ENCODE results near the gene CAD. TPM values are rescaled to one million over a fixed set of nuclear protein-coding genes. Genes with fewer than 3 reads are reported as not detected.
"Not testable (repeated sequence)": the region's sequence is repeated elsewhere in the genome, so short reads cannot be mapped to it uniquely, and the experiment has no call there.

Gene CAD
- total RNA-seq, 1 experiment from 2014 or later, result 114 TPM

DNA sequence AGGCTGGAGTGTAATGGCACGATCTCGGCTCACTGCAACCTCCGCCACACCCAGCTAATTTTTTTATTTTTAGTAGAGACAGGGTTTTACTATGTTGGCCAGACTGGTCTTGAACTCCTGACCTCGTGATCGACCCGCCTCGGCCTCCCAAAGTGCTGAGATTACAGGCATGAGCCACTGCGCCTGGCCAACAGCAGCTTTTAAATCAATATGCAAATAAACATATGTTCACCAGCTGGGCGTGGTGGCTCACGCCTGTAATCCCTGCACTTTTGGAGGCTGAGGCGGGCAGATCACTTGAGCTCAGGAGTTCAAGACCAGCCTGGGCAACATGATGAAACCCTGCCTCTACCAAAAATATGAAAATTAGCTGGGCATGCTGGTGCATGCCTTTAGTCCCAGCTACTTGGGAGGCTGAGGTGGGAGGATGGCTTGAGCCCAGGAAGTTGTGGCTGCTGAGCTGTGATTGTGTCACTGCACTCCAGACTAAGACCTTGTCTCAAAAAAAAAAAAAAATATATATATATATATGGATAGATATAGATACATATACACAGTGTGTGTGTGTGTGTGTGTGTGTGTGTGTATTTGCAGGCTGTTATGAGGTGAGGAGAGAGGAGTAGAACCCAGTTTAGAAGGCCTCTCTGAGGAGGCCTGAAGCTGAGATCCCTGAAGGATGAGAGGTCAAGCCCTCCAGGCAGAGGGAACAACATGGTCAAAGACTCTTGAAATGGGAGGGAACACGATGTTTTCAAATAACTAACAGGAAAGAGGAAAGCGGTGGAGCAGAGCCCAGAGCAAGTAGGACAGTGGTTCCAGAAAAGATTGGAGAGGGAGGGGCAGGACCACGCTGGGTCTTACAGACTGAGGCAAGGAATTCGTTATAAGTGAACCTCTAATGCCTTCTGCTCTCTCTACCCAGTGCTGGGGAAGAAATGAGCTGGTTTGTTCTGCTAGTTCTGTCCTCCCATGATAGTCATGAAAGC lies 55.7 kb downstream of the CAD start:
- RAD21 ChIA-PET (ENCODE audit: low non-redundant PET in 1 of 2, low total read pairs in 2 of 2, uncharacterized antibody in 2 of 2, unreplicated experiment in 2 of 2), result interaction anchor here in 1 of 2 experiments (0.7 kb wide), 1 partner anchor 219 kb away, joined by 3 read pairs; no protein-coding TSS in a partner anchor
- H2AFZ ChIP-seq (ENCODE audit: low read depth, low read length, poor library complexity, severe bottlenecking); H3K4me3 ChIP-seq (replicated peaks in 1 of 2; ENCODE audit: low read depth in 1 of 2, low read length in 2 of 2); H3K79me2 ChIP-seq (ENCODE audit: insufficient read depth, low read length); H3K9ac ChIP-seq (ENCODE audit: low read length); intact Hi-C loops (cut with micrococcal nuclease); ATAC-seq; H3K4me2 ChIP-seq (ENCODE audit: low read length); H3K27ac ChIP-seq (ENCODE audit: low read depth, low read length); H3K9me2 ChIP-seq (ENCODE audit: insufficient read depth); H3K9me3 ChIP-seq (ENCODE audit: control insufficient read depth in 1 of 2, insufficient read depth in 1 of 2, low read depth in 1 of 2, low read length in 2 of 2); H4K20me1 ChIP-seq (ENCODE audit: insufficient read depth); H3K4me1 ChIP-seq (ENCODE audit: control insufficient read depth in 1 of 2, insufficient read depth in 2 of 2, low read length in 2 of 2); CTCF ChIA-PET; H3K27me3 ChIP-seq (ENCODE audit: insufficient read depth, low read length); H3K36me3 ChIP-seq (ENCODE audit: control insufficient read depth in 1 of 2, insufficient read depth in 2 of 2, low read length in 2 of 2); DNase-seq (ENCODE audit: low read depth, low spot score); BruUV-seq (replicated peaks): not testable (repeated sequence)
- POLR2A ChIA-PET, result interaction anchor here (1.8 kb wide), 1 partner anchor 9 kb away, joined by 6 read pairs; the partner anchor contains the start of gene SLC30A3

DNA sequence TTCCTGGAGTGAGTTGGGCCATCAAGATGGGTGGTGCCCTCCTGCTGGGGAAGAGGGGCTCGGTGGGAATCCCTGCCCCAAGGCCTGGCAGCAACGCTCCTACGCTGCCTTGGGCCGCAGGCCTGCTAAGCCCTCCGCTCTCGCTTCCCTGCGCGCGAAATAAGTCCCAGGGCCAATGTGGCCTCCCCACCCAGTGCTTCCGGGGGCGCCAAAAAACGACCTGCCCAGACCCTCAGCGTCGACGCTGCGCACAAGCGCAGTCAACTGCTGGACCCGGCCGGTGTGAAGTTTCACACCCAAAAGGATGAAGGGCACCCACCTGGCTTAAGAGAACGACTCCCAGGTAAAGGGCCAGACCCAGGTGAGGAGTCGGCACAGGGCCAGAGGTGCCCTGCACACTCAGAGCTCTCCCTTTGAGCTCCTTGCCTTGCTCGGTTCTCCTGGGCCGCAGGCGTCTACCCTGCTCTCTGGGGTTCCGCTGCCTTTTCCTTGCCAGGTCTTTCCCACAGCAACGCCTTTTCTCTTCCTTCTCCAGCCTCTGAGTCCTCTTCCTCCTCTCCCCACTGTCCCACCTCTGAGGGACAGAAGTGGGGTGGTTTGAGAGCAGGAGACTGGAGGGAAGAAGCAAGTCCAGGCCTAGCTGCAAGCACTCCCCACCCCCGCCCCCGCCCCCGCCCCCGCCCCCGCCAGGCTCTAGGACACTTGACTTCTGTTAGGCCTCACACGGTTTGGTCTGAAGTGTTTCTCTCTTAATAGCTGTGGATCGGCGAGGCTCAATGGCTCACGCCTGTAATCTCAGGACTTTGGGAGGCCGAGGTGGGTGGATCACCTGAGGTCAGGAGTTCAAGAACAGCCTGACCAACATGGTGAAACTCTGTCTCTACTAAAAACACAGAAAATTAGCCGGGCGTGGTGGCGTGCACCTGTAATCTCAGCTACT lies 58.3 kb downstream of the CAD start, which contains the start of gene DNAJC5G:
DNAJC5G (plus strand) TSS at position 223 of the 940 bp plus-strand sequence. CDS start 1,296 bp downstream, outside the sequence.
- no peak within 1 kb of the TSS for H3K4me2 ChIP-seq (ENCODE audit: low read length)
- intact Hi-C loops (cut with micrococcal nuclease), result no loop called here
- H4K20me1 ChIP-seq (ENCODE audit: insufficient read depth), result no peaks in the 10 kb centered on the region
- H3K36me3 ChIP-seq (ENCODE audit: control insufficient read depth in 1 of 2, insufficient read depth in 2 of 2, low read length in 2 of 2), result no peaks in the 10 kb centered on the region
- no TSS peak for BruUV-seq (replicated peaks)
- no peaks in the 10 kb centered on the region for H3K79me2 ChIP-seq (ENCODE audit: insufficient read depth, low read length)
- CTCF ChIA-PET, result interaction anchor here (1.1 kb wide), 1 partner anchor 10 kb away, joined by 4 read pairs; no protein-coding TSS in a partner anchor
- no peak for DNase-seq (ENCODE audit: low read depth, low spot score)
- POLR2A ChIA-PET, result no interaction called here
- H3K4me3 ChIP-seq (replicated peaks in 1 of 2; ENCODE audit: low read depth in 1 of 2, low read length in 2 of 2), result no peak within 1 kb of the TSS
- H2AFZ ChIP-seq (ENCODE audit: low read depth, low read length, poor library complexity, severe bottlenecking), result no peak within 1 kb of the TSS
- no peaks in the 10 kb centered on the region for H3K27me3 ChIP-seq (ENCODE audit: insufficient read depth, low read length)
- no peak within 1 kb of the TSS for H3K9ac ChIP-seq (ENCODE audit: low read length)
- no peak within 1 kb of the TSS for H3K27ac ChIP-seq (ENCODE audit: low read depth, low read length)
- no peaks in the 10 kb centered on the region for H3K9me2 ChIP-seq (ENCODE audit: insufficient read depth)
- H3K9me3 ChIP-seq (ENCODE audit: control insufficient read depth in 1 of 2, insufficient read depth in 1 of 2, low read depth in 1 of 2, low read length in 2 of 2), result no peaks in the 10 kb centered on the region
- no peak for ATAC-seq
- peaks cover 2 to 9% of the 10 kb centered on the region in 2 experiments; a peak in 2 of 4 replicates for H3K4me1 ChIP-seq (ENCODE audit: control insufficient read depth in 1 of 2, insufficient read depth in 2 of 2, low read length in 2 of 2)
- RAD21 ChIA-PET (ENCODE audit: low non-redundant PET in 1 of 2, low total read pairs in 2 of 2, uncharacterized antibody in 2 of 2, unreplicated experiment in 2 of 2), result no interaction called here
- TF ChIP-seq SP1 (IDR thresholded peaks at IDR 0.05; ENCODE audit: low read depth) (no peak), JUND (IDR thresholded peaks at IDR 0.05) (no peak), RAD21 (IDR thresholded peaks at IDR 0.05; ENCODE audit: low read depth) (no peak), ZNF274 (IDR thresholded peaks at IDR 0.05; ENCODE audit: low read depth, low read length) (no peak), POLR2AphosphoS5 (IDR thresholded peaks at IDR 0.05; ENCODE audit: low read depth, low read length) (no peak), CEBPB (IDR thresholded peaks at IDR 0.05; ENCODE audit: low read depth) (no peak)
- TF ChIP-seq, protein P1, sequence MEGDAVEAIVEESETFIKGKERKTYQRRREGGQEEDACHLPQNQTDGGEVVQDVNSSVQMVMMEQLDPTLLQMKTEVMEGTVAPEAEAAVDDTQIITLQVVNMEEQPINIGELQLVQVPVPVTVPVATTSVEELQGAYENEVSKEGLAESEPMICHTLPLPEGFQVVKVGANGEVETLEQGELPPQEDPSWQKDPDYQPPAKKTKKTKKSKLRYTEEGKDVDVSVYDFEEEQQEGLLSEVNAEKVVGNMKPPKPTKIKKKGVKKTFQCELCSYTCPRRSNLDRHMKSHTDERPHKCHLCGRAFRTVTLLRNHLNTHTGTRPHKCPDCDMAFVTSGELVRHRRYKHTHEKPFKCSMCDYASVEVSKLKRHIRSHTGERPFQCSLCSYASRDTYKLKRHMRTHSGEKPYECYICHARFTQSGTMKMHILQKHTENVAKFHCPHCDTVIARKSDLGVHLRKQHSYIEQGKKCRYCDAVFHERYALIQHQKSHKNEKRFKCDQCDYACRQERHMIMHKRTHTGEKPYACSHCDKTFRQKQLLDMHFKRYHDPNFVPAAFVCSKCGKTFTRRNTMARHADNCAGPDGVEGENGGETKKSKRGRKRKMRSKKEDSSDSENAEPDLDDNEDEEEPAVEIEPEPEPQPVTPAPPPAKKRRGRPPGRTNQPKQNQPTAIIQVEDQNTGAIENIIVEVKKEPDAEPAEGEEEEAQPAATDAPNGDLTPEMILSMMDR (IDR thresholded peaks at IDR 0.05 in 2 of 3, conservative IDR thresholded peaks at IDR 0.05 in 1 of 3; ENCODE audit: borderline replicate concordance in 1 of 3, insufficient read depth in 1 of 3, low read depth in 2 of 3, low read length in 2 of 3), result no peak
- TF ChIP-seq, protein P2, sequence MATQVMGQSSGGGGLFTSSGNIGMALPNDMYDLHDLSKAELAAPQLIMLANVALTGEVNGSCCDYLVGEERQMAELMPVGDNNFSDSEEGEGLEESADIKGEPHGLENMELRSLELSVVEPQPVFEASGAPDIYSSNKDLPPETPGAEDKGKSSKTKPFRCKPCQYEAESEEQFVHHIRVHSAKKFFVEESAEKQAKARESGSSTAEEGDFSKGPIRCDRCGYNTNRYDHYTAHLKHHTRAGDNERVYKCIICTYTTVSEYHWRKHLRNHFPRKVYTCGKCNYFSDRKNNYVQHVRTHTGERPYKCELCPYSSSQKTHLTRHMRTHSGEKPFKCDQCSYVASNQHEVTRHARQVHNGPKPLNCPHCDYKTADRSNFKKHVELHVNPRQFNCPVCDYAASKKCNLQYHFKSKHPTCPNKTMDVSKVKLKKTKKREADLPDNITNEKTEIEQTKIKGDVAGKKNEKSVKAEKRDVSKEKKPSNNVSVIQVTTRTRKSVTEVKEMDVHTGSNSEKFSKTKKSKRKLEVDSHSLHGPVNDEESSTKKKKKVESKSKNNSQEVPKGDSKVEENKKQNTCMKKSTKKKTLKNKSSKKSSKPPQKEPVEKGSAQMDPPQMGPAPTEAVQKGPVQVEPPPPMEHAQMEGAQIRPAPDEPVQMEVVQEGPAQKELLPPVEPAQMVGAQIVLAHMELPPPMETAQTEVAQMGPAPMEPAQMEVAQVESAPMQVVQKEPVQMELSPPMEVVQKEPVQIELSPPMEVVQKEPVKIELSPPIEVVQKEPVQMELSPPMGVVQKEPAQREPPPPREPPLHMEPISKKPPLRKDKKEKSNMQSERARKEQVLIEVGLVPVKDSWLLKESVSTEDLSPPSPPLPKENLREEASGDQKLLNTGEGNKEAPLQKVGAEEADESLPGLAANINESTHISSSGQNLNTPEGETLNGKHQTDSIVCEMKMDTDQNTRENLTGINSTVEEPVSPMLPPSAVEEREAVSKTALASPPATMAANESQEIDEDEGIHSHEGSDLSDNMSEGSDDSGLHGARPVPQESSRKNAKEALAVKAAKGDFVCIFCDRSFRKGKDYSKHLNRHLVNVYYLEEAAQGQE (IDR thresholded peaks at IDR 0.05; ENCODE audit: low read depth), result no peak

Measured in HCT116 (cell line).